ENCODE data around the gene DTNA. TPM values are rescaled to one million over a fixed set of nuclear protein-coding genes. Genes with fewer than 3 reads are reported as not detected.

DTNA gene
- total RNA-seq, 2 donors from 2014 or later = not detected

GRCh38 chr18:34808389-34808788 is 98.3 kb downstream of the DTNA start:
- DNase-seq (ENCODE audit: low spot score) = no peak
- Mint-ChIP-seq H3K27ac (no peak overlapping the region), H3K4me1 (ENCODE audit: low read depth in 2 of 2) (peaks cover 13 to 22% of the 10 kb centered on the region in 2 donors), H3K27me3 (peaks cover 3 to 6% of the 10 kb centered on the region in 2 donors), H3K9me3 (no peaks in the 10 kb centered on the region), H3K36me3 (no peaks in the 10 kb centered on the region), H3K4me3 (no peak overlapping the region)
- ATAC-seq = peak in 1 of 2 donors; percentile 6

GRCh38 chr18:34809451-34810072 is 99.5 kb downstream of the DTNA start:
- H3K4me1 Mint-ChIP-seq (ENCODE audit: low read depth in 2 of 2) = peaks cover 13 to 17% of the 10 kb centered on the region in 2 donors
- DNase-seq (ENCODE audit: low spot score) = no peak
- ATAC-seq = no peak
- peaks cover 2 to 7% of the 10 kb centered on the region in 2 donors for H3K27me3 Mint-ChIP-seq
- no peak overlapping the region for H3K27ac Mint-ChIP-seq
- no peak overlapping the region for H3K4me3 Mint-ChIP-seq
- no peaks in the 10 kb centered on the region for H3K9me3 Mint-ChIP-seq
- no peaks in the 10 kb centered on the region for H3K36me3 Mint-ChIP-seq

GRCh38 chr18:34816183-34816582 is 106.1 kb downstream of the DTNA start:
- H3K4me3 Mint-ChIP-seq = no peak overlapping the region
- no peaks in the 10 kb centered on the region for H3K9me3 Mint-ChIP-seq
- no peaks in the 10 kb centered on the region for H3K4me1 Mint-ChIP-seq (ENCODE audit: low read depth in 2 of 2)
- H3K27me3 Mint-ChIP-seq = peaks cover 21 to 38% of the 10 kb centered on the region in 2 donors
- no peak for ATAC-seq
- no peak overlapping the region for H3K27ac Mint-ChIP-seq
- H3K36me3 Mint-ChIP-seq = no peaks in the 10 kb centered on the region
- no peak for DNase-seq (ENCODE audit: low spot score)

- no peaks in the 10 kb centered on the region for H3K4me1 Mint-ChIP-seq (ENCODE audit: low read depth in 2 of 2)
- no peaks in the 10 kb centered on the region for H3K9me3 Mint-ChIP-seq
- ATAC-seq = no peak
- no peak overlapping the region for H3K4me3 Mint-ChIP-seq
- H3K27me3 Mint-ChIP-seq = peaks cover 24 to 38% of the 10 kb centered on the region in 2 donors
- H3K27ac Mint-ChIP-seq = no peak overlapping the region
- no peak for DNase-seq (ENCODE audit: low spot score)
- no peaks in the 10 kb centered on the region for H3K36me3 Mint-ChIP-seq
Observed at GRCh38 chr18:34817636-34818035, 107.5 kb downstream of the DTNA start.

- DNase-seq (ENCODE audit: low spot score) = no peak
- no peak for ATAC-seq
- H3K27ac Mint-ChIP-seq = no peak overlapping the region
Observed at GRCh38 chr18:34818064-34818463, 108.0 kb downstream of the DTNA start.

GRCh38 chr18:34820360-34821065 is 110.4 kb downstream of the DTNA start:
- Mint-ChIP-seq H3K27me3 (peaks cover 19 to 32% of the 10 kb centered on the region in 2 donors), H3K27ac (no peak overlapping the region), H3K4me3 (no peak overlapping the region), H3K36me3 (no peaks in the 10 kb centered on the region), H3K4me1 (ENCODE audit: low read depth in 2 of 2) (no peaks in the 10 kb centered on the region), H3K9me3 (no peaks in the 10 kb centered on the region)
- no peak for ATAC-seq
- DNase-seq (ENCODE audit: low spot score) = no peak

More at GRCh38 chr18:34818064-34818463, 108.0 kb downstream of the DTNA start:
- H3K27me3 Mint-ChIP-seq = peaks cover 23 to 38% of the 10 kb centered on the region in 2 donors
- no peaks in the 10 kb centered on the region for H3K36me3 Mint-ChIP-seq
- no peaks in the 10 kb centered on the region for H3K4me1 Mint-ChIP-seq (ENCODE audit: low read depth in 2 of 2)
- H3K4me3 Mint-ChIP-seq = no peak overlapping the region
- H3K9me3 Mint-ChIP-seq = no peaks in the 10 kb centered on the region

GRCh38 chr18:34821669-34822210 is 111.6 kb downstream of the DTNA start:
- Mint-ChIP-seq H3K36me3 (no peaks in the 10 kb centered on the region), H3K9me3 (no peaks in the 10 kb centered on the region), H3K27ac (no peak overlapping the region), H3K4me1 (ENCODE audit: low read depth in 2 of 2) (no peaks in the 10 kb centered on the region), H3K4me3 (no peak overlapping the region), H3K27me3 (peaks cover 15 to 32% of the 10 kb centered on the region in 2 donors)
- DNase-seq (ENCODE audit: low spot score) (no peak), ATAC-seq (no peak)

- H3K9me3 Mint-ChIP-seq = no peaks in the 10 kb centered on the region
- no peaks in the 10 kb centered on the region for H3K4me1 Mint-ChIP-seq (ENCODE audit: low read depth in 2 of 2)
- no peaks in the 10 kb centered on the region for H3K36me3 Mint-ChIP-seq
- H3K27me3 Mint-ChIP-seq = peaks cover 10 to 21% of the 10 kb centered on the region in 2 donors
- H3K27ac Mint-ChIP-seq = no peak overlapping the region
- H3K4me3 Mint-ChIP-seq = no peak overlapping the region
- no peak for ATAC-seq
- no peak for DNase-seq (ENCODE audit: low spot score)
Observed at GRCh38 chr18:34828093-34828492, 118.0 kb downstream of the DTNA start.

GRCh38 chr18:34834897-34835296 is 124.8 kb downstream of the DTNA start:
- H3K27me3 Mint-ChIP-seq = peaks cover 7 to 30% of the 10 kb centered on the region in 2 donors
- no peaks in the 10 kb centered on the region for H3K4me1 Mint-ChIP-seq (ENCODE audit: low read depth in 2 of 2)
- no peak for DNase-seq (ENCODE audit: low spot score)
- H3K36me3 Mint-ChIP-seq = no peaks in the 10 kb centered on the region
- no peaks in the 10 kb centered on the region for H3K9me3 Mint-ChIP-seq
- no peak for ATAC-seq
- H3K27ac Mint-ChIP-seq = no peak overlapping the region
- H3K4me3 Mint-ChIP-seq = peak overlapping the region; percentile 5

GRCh38 chr18:34835466-34835865 is 125.4 kb downstream of the DTNA start:
- H3K27ac Mint-ChIP-seq = no peak overlapping the region
- H3K4me1 Mint-ChIP-seq (ENCODE audit: low read depth in 2 of 2) = no peaks in the 10 kb centered on the region
- H3K9me3 Mint-ChIP-seq = no peaks in the 10 kb centered on the region
- H3K4me3 Mint-ChIP-seq = no peak overlapping the region
- H3K36me3 Mint-ChIP-seq = no peaks in the 10 kb centered on the region
- ATAC-seq (no peak), DNase-seq (ENCODE audit: low spot score) (no peak)
- peaks cover 6 to 32% of the 10 kb centered on the region in 2 donors for H3K27me3 Mint-ChIP-seq

- H3K27me3 Mint-ChIP-seq = peaks cover 17 to 42% of the 10 kb centered on the region in 2 donors
Observed at GRCh38 chr18:34837769-34838272, 127.7 kb downstream of the DTNA start.

GRCh38 chr18:34838669-34839068 is 128.6 kb downstream of the DTNA start:
- H3K27ac Mint-ChIP-seq = no peak overlapping the region
- ATAC-seq (no peak), DNase-seq (ENCODE audit: low spot score) (no peak)
- H3K36me3 Mint-ChIP-seq = no peaks in the 10 kb centered on the region
- H3K9me3 Mint-ChIP-seq = no peaks in the 10 kb centered on the region
- H3K4me1 Mint-ChIP-seq (ENCODE audit: low read depth in 2 of 2) = no peaks in the 10 kb centered on the region
- no peak overlapping the region for H3K4me3 Mint-ChIP-seq
- H3K27me3 Mint-ChIP-seq = peaks cover 17 to 43% of the 10 kb centered on the region in 2 donors

More at GRCh38 chr18:34837769-34838272, 127.7 kb downstream of the DTNA start:
- ATAC-seq = no peak
- no peak for DNase-seq (ENCODE audit: low spot score)
- no peak overlapping the region for H3K27ac Mint-ChIP-seq
- no peaks in the 10 kb centered on the region for H3K9me3 Mint-ChIP-seq
- no peaks in the 10 kb centered on the region for H3K36me3 Mint-ChIP-seq
- no peak overlapping the region for H3K4me3 Mint-ChIP-seq
- no peaks in the 10 kb centered on the region for H3K4me1 Mint-ChIP-seq (ENCODE audit: low read depth in 2 of 2)

- Mint-ChIP-seq H3K36me3 (no peaks in the 10 kb centered on the region), H3K4me1 (ENCODE audit: low read depth in 2 of 2) (no peaks in the 10 kb centered on the region), H3K27me3 (peaks cover 19 to 43% of the 10 kb centered on the region in 2 donors), H3K9me3 (no peaks in the 10 kb centered on the region), H3K27ac (no peak overlapping the region), H3K4me3 (no peak overlapping the region)
- DNase-seq (ENCODE audit: low spot score) = no peak
- ATAC-seq = no peak
Observed at GRCh38 chr18:34840256-34840826, 130.2 kb downstream of the DTNA start.

- H3K27me3 Mint-ChIP-seq = peaks cover 19 to 49% of the 10 kb centered on the region in 2 donors
- no peak overlapping the region for H3K27ac Mint-ChIP-seq
- DNase-seq (ENCODE audit: low spot score) = no peak
- no peaks in the 10 kb centered on the region for H3K9me3 Mint-ChIP-seq
- no peak overlapping the region for H3K4me3 Mint-ChIP-seq
- H3K36me3 Mint-ChIP-seq = no peaks in the 10 kb centered on the region
- no peak for ATAC-seq
- no peaks in the 10 kb centered on the region for H3K4me1 Mint-ChIP-seq (ENCODE audit: low read depth in 2 of 2)
Observed at GRCh38 chr18:34841891-34842290, 131.8 kb downstream of the DTNA start.

Data from natural killer cell treated with Interleukin-12 subunit alpha and Interleukin-12 subunit beta and Interleukin-15 and Interleukin-18, amount 100 ng/mL, for 72 hours (primary cell).